CD4-positive, alpha-beta T cell (primary cell): ENCODE data around the gene HSD17B2. TPM values are rescaled to one million over a fixed set of nuclear protein-coding genes. Genes with fewer than 3 reads are reported as not detected.

ENCODE experiments used
- ATAC-seq: fragments of 200-7000 bp; cut with Tn5 transposase; one replicate; pipeline ENCODE4 v1.10.0; 2022; ENCODE audit warnings: mild to moderate bottlenecking; ENCODE audit not compliant: poor library complexity
- CTCF ChIA-PET: fragments of 350-600 bp; sonication (Branson Sonifier 250); formaldehyde crosslinking; loops from one replicate; lab custom pipeline; 2021; ENCODE audit warnings: antibody characterized with exemption, inconsistent platforms; lab: Charles Lee
- POLR2A ChIA-PET: fragments of 350-600 bp; sonication (Branson Sonifier 250); formaldehyde crosslinking; loops from one replicate; lab custom pipeline; 2021; ENCODE audit warnings: antibody characterized with exemption, inconsistent platforms; lab: Charles Lee
- DNase-seq, 14 experiments: peaks; one replicate each; pipeline ENCODE4 v3.0.0-alpha.2; 2013 to 2020; ENCODE audit warnings: mixed read lengths in 2 of 14
- H3K27ac ChIP-seq, 2 donors: one replicate each; pipeline versions ENCODE4 v1.5.1 to v1.7.0; 2013; ENCODE audit warnings: low read length in 2 of 2, low read depth in 1 of 2, mild to moderate bottlenecking in 1 of 2
- H3K27me3 ChIP-seq, 2 experiments: 1 replicate in 1 of 2; 2 replicates in 1 of 2; pipeline versions ENCODE4 v1.6.1 to v1.7.0; 2013; ENCODE audit warnings: low read length in 2 of 2, control low read depth in 1 of 2, mild to moderate bottlenecking in 1 of 2, moderate library complexity in 1 of 2; ENCODE audit not compliant: insufficient read depth in 2 of 2, control insufficient read depth in 1 of 2
- H3K36me3 ChIP-seq: one replicate; pipeline ENCODE4 v1.6.1; 2013; ENCODE audit warnings: low read length, control low read depth; ENCODE audit not compliant: insufficient read depth
- H3K4me1 ChIP-seq: one replicate; pipeline ENCODE4 v1.6.1; 2013; ENCODE audit warnings: low read length, control low read depth; ENCODE audit not compliant: insufficient read depth
- H3K4me3 ChIP-seq: one replicate; pipeline ENCODE4 v1.5.1; 2013; ENCODE audit warnings: mild to moderate bottlenecking, low read length, moderate library complexity
- H3K9me3 ChIP-seq, 2 experiments: 1 replicate in 1 of 2; 2 replicates in 1 of 2; pipeline versions ENCODE4 v1.6.1 to v1.7.0; 2013; ENCODE audit warnings: low read length in 2 of 2, mild to moderate bottlenecking in 2 of 2, control low read depth in 1 of 2, moderate library complexity in 1 of 2; ENCODE audit not compliant: control insufficient read depth in 1 of 2, insufficient read depth in 1 of 2
- H3K27ac Mint-ChIP-seq: one replicate; pipeline ENCODE4 v1.8.0; 2020; ENCODE audit warnings: mixed read lengths
- H3K27me3 Mint-ChIP-seq: one replicate; pipeline ENCODE4 v1.8.0; 2021; ENCODE audit warnings: mixed read lengths
- H3K36me3 Mint-ChIP-seq: one replicate; pipeline ENCODE4 v1.8.0; 2021; ENCODE audit warnings: low read depth, mixed read lengths
- H3K4me1 Mint-ChIP-seq: one replicate; pipeline ENCODE4 v1.8.0; 2021; ENCODE audit warnings: low read depth, mixed read lengths
- H3K4me3 Mint-ChIP-seq: one replicate; pipeline ENCODE4 v1.8.0; 2020; ENCODE audit warnings: mild to moderate bottlenecking, mixed read lengths
- H3K9me3 Mint-ChIP-seq: one replicate; pipeline ENCODE4 v1.8.0; 2020; ENCODE audit warnings: mixed read lengths
- CTCF ChIP-seq: fragments of 200-600 bp; IDR thresholded peaks from one replicate; pipeline ENCODE4 v1.8.0; 2022; ENCODE audit warnings: antibody characterized with exemption, mild to moderate bottlenecking
- intact Hi-C, 2 experiments: fragments of 100-400 bp; cut with DNase I in 1 of 2; cut with micrococcal nuclease in 1 of 2; formaldehyde crosslinking; loops; one replicate each; pipeline versions ENCODE4 v1.15.1 to v1.9.0; 2023 to 2025; cut with DNase I, micrococcal nuclease
- polyA plus RNA-seq, 2 donors: library from polyadenylated mRNA; unstranded; fragments of 120-200 nt; gene quantifications; one replicate each; pipeline ENCODE4 v1.2.1, GENCODE V29; 2013
- total RNA-seq, 174 experiments: library from RNA in 2 of 174; stranded (reverse) in 2 of 174; gene quantifications; one replicate each; pipeline ENCODE4 v1.2.3 and lab custom pipeline; 2021 to 2026

The HSD17B2 gene
- total RNA-seq: not detected
- polyA plus RNA-seq (2013, experiment 1 of 2): 0.05 TPM
- polyA plus RNA-seq (2013, experiment 2 of 2): 0.04 TPM
- total RNA-seq (lab: John Stamatoyannopoulos, UW): 0 to 0.14 (median 0) reads per million in 172 experiments

DNA sequence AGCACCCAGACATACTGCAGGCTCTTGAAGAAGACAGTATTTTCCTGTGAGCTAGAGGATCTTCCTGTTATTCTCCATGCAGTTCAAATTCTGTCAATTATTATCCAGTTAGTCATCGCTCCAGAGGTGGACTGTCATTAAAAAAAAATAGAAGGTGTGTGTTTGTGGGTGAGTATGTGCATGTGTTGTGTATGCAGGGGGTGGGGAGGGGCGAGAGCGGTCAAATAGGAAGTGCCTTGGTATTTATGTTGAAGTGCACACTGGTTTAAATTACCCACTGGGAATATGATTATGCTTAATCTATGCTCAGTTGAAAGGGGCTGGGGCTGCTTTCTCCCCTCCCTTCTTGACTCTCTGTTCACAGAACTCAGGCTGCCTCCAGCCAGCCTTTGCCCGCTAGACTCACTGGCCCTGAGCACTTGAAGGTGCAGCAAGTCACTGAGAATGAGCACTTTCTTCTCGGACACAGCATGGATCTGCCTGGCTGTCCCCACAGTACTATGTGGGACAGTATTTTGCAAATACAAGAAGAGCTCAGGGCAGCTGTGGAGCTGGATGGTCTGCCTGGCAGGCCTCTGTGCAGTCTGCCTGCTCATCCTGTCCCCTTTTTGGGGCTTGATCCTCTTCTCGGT lies at the start of gene HSD17B2:
TSS of gene HSD17B2 (plus strand) at position 273 of the 632 bp plus-strand sequence. CDS start at position 445, 172 bp downstream.
- peaks cover 4 to 6% of the 10 kb centered on the region in 2 experiments for H3K27me3 ChIP-seq
- H3K27ac ChIP-seq: no peak within 1 kb of the TSS
- intact Hi-C loops: no loop called here
- no peaks in the 10 kb centered on the region for H3K36me3 ChIP-seq
- no peak within 1 kb of the TSS for H3K27ac Mint-ChIP-seq
- H3K4me1 ChIP-seq: no peaks in the 10 kb centered on the region
- no peaks in the 10 kb centered on the region for H3K36me3 Mint-ChIP-seq
- CTCF ChIA-PET: no interaction called here
- no peak within 1 kb of the TSS for H3K4me3 Mint-ChIP-seq
- no peak for TF ChIP-seq CTCF
- H3K9me3 ChIP-seq: no peaks in the 10 kb centered on the region
- POLR2A ChIA-PET: interaction anchor here (0.6 kb wide), 1 partner anchor 146 kb away, joined by 4 read pairs; no protein-coding TSS in a partner anchor
- H3K4me3 ChIP-seq: no peak within 1 kb of the TSS
- H3K9me3 Mint-ChIP-seq: no peaks in the 10 kb centered on the region
- H3K4me1 Mint-ChIP-seq: no peaks in the 10 kb centered on the region
- DNase-seq (no peak), ATAC-seq (no peak)
- H3K27me3 Mint-ChIP-seq: peaks cover 44% of the 10 kb centered on the region

DNA sequence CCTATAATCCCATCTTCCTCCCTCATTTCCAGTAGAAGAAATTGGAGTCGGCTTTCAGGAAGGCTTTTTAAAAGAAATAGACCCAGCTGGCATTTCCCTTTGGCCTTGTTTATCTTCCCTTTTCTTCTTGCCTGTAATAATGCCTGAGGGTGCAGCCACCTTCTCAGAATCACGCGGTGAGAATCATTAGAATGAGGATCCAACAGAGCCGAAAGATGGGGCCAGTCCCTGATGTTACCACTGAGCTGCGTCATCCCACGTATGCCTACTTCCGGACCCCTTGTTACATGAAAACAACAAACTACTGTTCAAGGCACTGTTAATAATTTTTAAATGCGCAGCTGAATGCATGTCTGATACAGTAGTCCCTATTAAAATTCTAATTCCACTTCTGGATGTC lies 47.9 kb upstream of the HSD17B2 start:
- no peak overlapping the region for H3K4me3 ChIP-seq
- H3K4me1 Mint-ChIP-seq: no peaks in the 10 kb centered on the region
- H3K9me3 ChIP-seq: no peaks in the 10 kb centered on the region
- TF ChIP-seq CTCF: no peak
- H3K36me3 Mint-ChIP-seq: no peaks in the 10 kb centered on the region
- no peaks in the 10 kb centered on the region for H3K36me3 ChIP-seq
- CTCF ChIA-PET: no interaction called here
- no peaks in the 10 kb centered on the region for H3K9me3 Mint-ChIP-seq
- H3K4me1 ChIP-seq: no peaks in the 10 kb centered on the region
- no peaks in the 10 kb centered on the region for H3K27me3 ChIP-seq
- DNase-seq (no peak), ATAC-seq (no peak)
- H3K27ac ChIP-seq: no peak overlapping the region
- intact Hi-C loops: no loop called here
- H3K4me3 Mint-ChIP-seq: no peak overlapping the region
- H3K27ac Mint-ChIP-seq: no peak overlapping the region
- peaks cover 20% of the 10 kb centered on the region for H3K27me3 Mint-ChIP-seq
- POLR2A ChIA-PET: no interaction called here

DNA sequence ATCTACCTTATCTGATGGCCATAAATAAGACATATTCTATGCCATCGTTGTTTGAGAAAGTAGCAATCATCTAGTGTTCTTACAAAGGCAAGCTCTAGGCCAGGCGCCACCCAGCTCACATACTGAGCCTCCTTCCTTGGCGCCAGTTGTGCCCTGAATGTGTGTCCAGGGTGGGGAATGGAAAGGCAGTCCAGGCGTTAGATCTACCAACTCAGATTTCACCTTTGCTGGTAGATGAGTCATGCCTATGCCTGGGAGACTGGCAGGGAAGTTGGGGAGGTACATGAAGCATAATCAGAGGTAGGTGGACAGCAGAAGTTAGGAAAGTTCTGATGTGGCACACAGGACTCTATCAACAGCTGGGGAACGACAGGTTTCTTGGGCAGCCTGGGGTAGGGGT lies 47.3 kb upstream of the HSD17B2 start:
- H3K27me3 Mint-ChIP-seq: peaks cover 17% of the 10 kb centered on the region
- Histone ChIP-seq H3K4me3 (no peak overlapping the region), H3K4me1 (no peaks in the 10 kb centered on the region), H3K36me3 (no peaks in the 10 kb centered on the region), H3K27ac (no peak overlapping the region), H3K27me3 (no peaks in the 10 kb centered on the region), H3K9me3 (no peaks in the 10 kb centered on the region)
- H3K4me3 Mint-ChIP-seq: no peak overlapping the region
- no peak for TF ChIP-seq CTCF
- no peaks in the 10 kb centered on the region for H3K4me1 Mint-ChIP-seq
- no peak for ATAC-seq
- no peaks in the 10 kb centered on the region for H3K9me3 Mint-ChIP-seq
- no peak for DNase-seq
- intact Hi-C loops: no loop called here
- POLR2A ChIA-PET: no interaction called here
- no peak overlapping the region for H3K27ac Mint-ChIP-seq
- H3K36me3 Mint-ChIP-seq: no peaks in the 10 kb centered on the region
- CTCF ChIA-PET: no interaction called here
